Adrenal gland (tissue), 12 donors: ENCODE results near the gene DCK. TPM values are rescaled to one million over a fixed set of nuclear protein-coding genes. Genes with fewer than 3 reads are reported as not detected.
A peak's percentile ranks its signal among the peaks of the same experiment; 100 is the strongest.

Source experiments
- DNase-seq, 7 donors: peaks; one replicate each; pipeline ENCODE4 v3.0.0-alpha.2; 2019 to 2020
- H3K27ac ChIP-seq, 5 donors: fragments of 200-600 bp; sonication (generic) in 4 of 5; 1 replicate in 3 of 5; 2 replicates in 2 of 5; pipeline versions ENCODE4 v1.5.1 to v1.8.0; 2016 to 2020; ENCODE audit warnings: mild to moderate bottlenecking in 1 of 5
- H3K27me3 ChIP-seq: fragments of 200-600 bp; 2 replicates; pipeline ENCODE4 v1.8.0; 2021
- H3K36me3 ChIP-seq, 2 donors: fragments of 200-600 bp; replicated peaks in 1 of 2; 1 replicate in 1 of 2; 2 replicates in 1 of 2; pipeline versions ENCODE4 v1.5.1 to v1.8.0; 2018 to 2022
- H3K4me1 ChIP-seq, 2 donors: fragments of 200-600 bp; replicated peaks in 1 of 2; 1 replicate in 1 of 2; 2 replicates in 1 of 2; pipeline versions ENCODE4 v1.5.1 to v1.8.0; 2018 to 2021
- H3K4me3 ChIP-seq, 4 donors: fragments of 200-600 bp; sonication (generic) in 3 of 4; one replicate each; pipeline ENCODE4 v1.5.1; 2016 to 2018
- H3K9me3 ChIP-seq, 3 donors: fragments of 200-600 bp; sonication (generic) in 1 of 3; replicated peaks in 1 of 3; 1 replicate in 2 of 3; 2 replicates in 1 of 3; pipeline versions ENCODE4 v1.5.1 to v1.8.0; 2016 to 2021
- POLR2A ChIP-seq, 2 donors: fragments of 450-650 bp; IDR thresholded peaks; one replicate each; pipeline ENCODE4 v1.6.1; 2017; ENCODE audit warnings: antibody characterized with exemption in 2 of 2, mild to moderate bottlenecking in 2 of 2, moderate library complexity in 1 of 2
- WGBS, 4 donors: extraction: QIAGEN DNeasy Blood & Tissue Kit in 2 of 4; methylation state at CpG; one replicate each; pipeline versions ENCODE4 v1.1.5 to v1.1.7; 2013 to 2017; 5-methylcytosine and 5-hydroxymethylcytosine counted together
- intact Hi-C, 2 donors: fragments of 100-400 bp; cut with DNase I; formaldehyde crosslinking; loops; one replicate each; pipeline versions ENCODE4 v1.14.1 to v1.15.0; 2022 to 2023
- polyA plus RNA-seq, 3 donors: library from polyadenylated mRNA; stranded (reverse); fragments of 200-250 nt in 2 of 3; fragments of 350-450 nt in 1 of 3; fragmentation: Illumina TruSeq in 1 of 3; extraction: RNeasy Lipid Tissue Mini Kit (QIAGEN cat#74804) in 1 of 3; gene quantifications; one replicate each; pipeline ENCODE4 v1.2.3, GENCODE V29; 2013 to 2014
- total RNA-seq, 9 donors: library from RNA; depleted of rRNA in 4 of 9; stranded (reverse); fragments of >200 nt in 4 of 9; fragments of 120-200 nt in 1 of 9; fragmentation: NEBNext Ultra II Directional in 1 of 9; extraction: Animal tissue kit (Norgen Biotek cat#: 25700) in 1 of 9; gene quantifications; one replicate each; pipeline versions ENCODE4 v1.1.0 to v1.2.4, GENCODE V29; 2013 to 2023
- TF ChIP-seq, protein P1 (sequence below), 6 experiments: fragments of 450-650 bp in 4 of 6; fragments of 200-600 bp in 2 of 6; sonication (generic) in 1 of 6; IDR thresholded peaks; 1 replicate in 5 of 6; 2 replicates in 1 of 6; pipeline versions ENCODE4 v1.5.1 to v1.8.0; 2016 to 2021; ENCODE audit warnings: antibody characterized with exemption in 6 of 6, mild to moderate bottlenecking in 2 of 6, moderate library complexity in 1 of 6
- donor health status: healthy with polysubstance abuse.
- donor health status: Bipolar disorder and iron deficiency.
- donor health status: DM: yes; HTN: yes; CAD: no.
- donor health status: DM: no; HTN: no; CAD: no.
- donor health status: DM: no; HTN: no; CAD: no.
- donor health status: DM: yes; HTN: yes; CAD: no.

Gene DCK
- total and polyA plus RNA-seq, 12 donors, result 2.5 to 21.0 (median 11.4) TPM

DNA sequence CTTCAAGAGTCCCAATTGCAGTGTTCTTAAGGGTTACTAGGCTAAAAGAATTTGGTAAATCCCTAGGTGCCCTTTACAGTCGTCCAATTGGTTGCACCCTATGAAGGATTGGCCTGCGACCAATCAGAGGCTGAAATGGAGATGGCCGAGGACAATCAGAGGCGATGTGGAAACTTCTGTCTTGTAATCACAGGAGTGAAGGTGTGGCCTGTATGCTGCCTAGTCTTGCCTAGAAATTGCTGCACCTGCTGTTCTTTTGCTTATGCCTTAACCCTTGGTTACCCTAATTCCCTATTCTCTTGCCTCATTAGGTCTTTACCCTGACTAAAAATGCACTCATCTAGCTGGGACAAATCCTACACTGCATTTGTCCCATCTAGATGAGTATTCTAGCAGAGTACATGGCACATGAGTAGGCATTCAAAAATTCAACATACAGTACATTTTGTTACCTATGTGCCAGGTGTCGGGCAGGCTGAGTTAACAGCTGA, 1.0 kb upstream of the DCK start:
- peaks cover 6 to 39% of the 10 kb centered on the region in 2 donors for H3K4me1 ChIP-seq
- peak overlapping the region in 1 of 4 donors; percentile 73 for H3K4me3 ChIP-seq
- H3K27me3 ChIP-seq, result no peaks in the 10 kb centered on the region
- H3K27ac ChIP-seq, result peak overlapping the region in 3 of 5 donors; percentile 75 to 92 (median 81)
- 87 to 93% (median 90%) methylated on average over 5 of the region's 5 CpGs for WGBS, 4 donors
- no peaks in the 10 kb centered on the region for H3K36me3 ChIP-seq
- no peak for DNase-seq
- H3K9me3 ChIP-seq, result no peaks in the 10 kb centered on the region
- intact Hi-C loops, result loop anchor here (10.0 kb wide), 3 partner anchors 88 to 158 kb away; partner anchors contain the start of genes GRSF1 (in 1 of the 2) and MOB1B (in 1 of the 2)
- no peak for TF ChIP-seq POLR2A (IDR thresholded peaks at IDR 0.05)
- TF ChIP-seq, protein P1, sequence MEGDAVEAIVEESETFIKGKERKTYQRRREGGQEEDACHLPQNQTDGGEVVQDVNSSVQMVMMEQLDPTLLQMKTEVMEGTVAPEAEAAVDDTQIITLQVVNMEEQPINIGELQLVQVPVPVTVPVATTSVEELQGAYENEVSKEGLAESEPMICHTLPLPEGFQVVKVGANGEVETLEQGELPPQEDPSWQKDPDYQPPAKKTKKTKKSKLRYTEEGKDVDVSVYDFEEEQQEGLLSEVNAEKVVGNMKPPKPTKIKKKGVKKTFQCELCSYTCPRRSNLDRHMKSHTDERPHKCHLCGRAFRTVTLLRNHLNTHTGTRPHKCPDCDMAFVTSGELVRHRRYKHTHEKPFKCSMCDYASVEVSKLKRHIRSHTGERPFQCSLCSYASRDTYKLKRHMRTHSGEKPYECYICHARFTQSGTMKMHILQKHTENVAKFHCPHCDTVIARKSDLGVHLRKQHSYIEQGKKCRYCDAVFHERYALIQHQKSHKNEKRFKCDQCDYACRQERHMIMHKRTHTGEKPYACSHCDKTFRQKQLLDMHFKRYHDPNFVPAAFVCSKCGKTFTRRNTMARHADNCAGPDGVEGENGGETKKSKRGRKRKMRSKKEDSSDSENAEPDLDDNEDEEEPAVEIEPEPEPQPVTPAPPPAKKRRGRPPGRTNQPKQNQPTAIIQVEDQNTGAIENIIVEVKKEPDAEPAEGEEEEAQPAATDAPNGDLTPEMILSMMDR (IDR thresholded peaks at IDR 0.05), result no peak

DNA sequence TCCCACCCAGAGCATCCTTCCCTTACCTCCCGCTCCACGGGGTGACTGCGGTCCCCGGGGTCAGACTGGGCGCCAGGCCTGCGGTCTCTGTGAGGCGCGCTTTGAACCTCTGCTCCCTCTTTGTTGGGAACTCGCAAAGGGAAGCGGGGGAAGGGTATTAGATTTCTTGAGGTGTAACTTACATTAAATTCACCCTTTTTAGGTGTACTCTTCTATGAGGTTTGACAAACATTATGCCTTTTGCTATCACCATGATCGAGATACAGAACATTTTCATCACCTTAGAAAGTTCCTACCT, 569 bp downstream of the DCK start:
- TF ChIP-seq POLR2A (IDR thresholded peaks at IDR 0.05), result no peak
- TF ChIP-seq, protein P1 (IDR thresholded peaks at IDR 0.05), result no peak
- H3K9me3 ChIP-seq, result no peaks in the 10 kb centered on the region
- DNase-seq, result peak in 2 of 7 donors; percentile 21 to 34
- intact Hi-C loops, result loop anchor here (10.0 kb wide), 3 partner anchors 89 to 159 kb away; partner anchors contain the start of genes GRSF1 (in 1 of the 2) and MOB1B (in 1 of the 2)
- H3K36me3 ChIP-seq, result no peaks in the 10 kb centered on the region
- peak overlapping the region; percentile 48 to 75 (median 69) for H3K4me3 ChIP-seq
- 3 to 7% (median 3%) methylated on average over 11 of the region's 11 CpGs for WGBS, 4 donors
- peaks cover 7 to 42% of the 10 kb centered on the region in 2 donors for H3K4me1 ChIP-seq
- H3K27ac ChIP-seq, result peak overlapping the region in 4 of 5 donors; percentile 75 to 92 (median 80)
- H3K27me3 ChIP-seq, result no peaks in the 10 kb centered on the region

DNA sequence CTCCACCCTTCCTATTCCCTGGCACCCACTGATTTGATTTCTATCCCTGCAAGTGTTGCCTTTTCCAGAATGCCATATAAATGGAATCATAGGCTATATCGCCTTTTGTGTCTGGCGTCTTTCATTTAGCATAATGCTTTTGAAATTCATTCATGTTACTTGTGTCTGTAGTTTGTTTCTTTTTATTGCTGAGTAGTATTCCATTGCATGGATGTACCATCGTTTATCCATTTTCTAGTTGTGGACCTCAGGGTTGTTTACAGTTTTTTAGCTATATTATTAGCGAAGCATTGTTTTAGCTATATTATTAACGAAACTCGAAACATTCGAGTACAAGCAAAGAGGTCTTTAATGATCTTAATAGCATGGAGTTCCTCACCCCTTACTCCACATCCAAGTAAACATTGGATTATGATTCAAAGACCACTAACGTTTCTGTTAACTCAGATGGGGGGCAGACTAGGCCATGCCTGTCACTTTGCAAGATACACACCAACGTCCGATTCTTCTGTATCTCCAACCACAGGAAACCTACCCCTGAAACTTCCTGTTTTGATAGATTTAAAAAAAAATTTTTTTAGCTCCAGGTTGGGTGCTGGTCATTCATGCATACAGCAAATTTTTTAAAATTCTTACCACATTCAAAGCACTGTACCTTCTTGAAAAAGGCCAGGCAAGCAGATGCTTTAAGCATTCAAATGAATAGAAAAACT, 1.1 kb downstream of the DCK start:
- no peak for DNase-seq
- Histone ChIP-seq H3K27me3 (no peaks in the 10 kb centered on the region), H3K4me3 (peak overlapping the region in 2 of 4 donors; percentile 73 to 75), H3K27ac (peak overlapping the region in 2 of 5 donors; percentile 78 to 81), H3K36me3 (no peaks in the 10 kb centered on the region), H3K9me3 (no peaks in the 10 kb centered on the region), H3K4me1 (peaks cover 7 to 43% of the 10 kb centered on the region in 2 donors)
- no peak for TF ChIP-seq POLR2A (IDR thresholded peaks at IDR 0.05)
- TF ChIP-seq, protein P1 (IDR thresholded peaks at IDR 0.05), result no peak
- intact Hi-C loops, result loop anchor here (10.0 kb wide), 3 partner anchors 90 to 160 kb away; partner anchors contain the start of genes GRSF1 (in 1 of the 2) and MOB1B (in 1 of the 2)
- WGBS, 4 donors, result 71 to 84% (median 75%) methylated on average over 10 of the region's 10 CpGs

GRCh38 chr4:70996018-70996360, 2.5 kb downstream of the DCK start:
- peaks cover 7 to 43% of the 10 kb centered on the region in 2 donors for H3K4me1 ChIP-seq
- TF ChIP-seq, protein P1 (IDR thresholded peaks at IDR 0.05), result no peak
- TF ChIP-seq POLR2A (IDR thresholded peaks at IDR 0.05), result no peak
- no peaks in the 10 kb centered on the region for H3K9me3 ChIP-seq
- no peak for DNase-seq
- H3K4me3 ChIP-seq, result no peak overlapping the region
- no peaks in the 10 kb centered on the region for H3K36me3 ChIP-seq
- WGBS, 4 donors, result 67 to 71% (median 71%) methylated on average over 4 of the region's 4 CpGs
- no peak overlapping the region for H3K27ac ChIP-seq
- no peaks in the 10 kb centered on the region for H3K27me3 ChIP-seq
- intact Hi-C loops, result loop anchor here (10.0 kb wide), 3 partner anchors 91 to 161 kb away; partner anchors contain the start of genes GRSF1 (in 1 of the 2) and MOB1B (in 1 of the 2)
